ENCODE results near the gene SMC4. TPM values are rescaled to one million over a fixed set of nuclear protein-coding genes. Genes with fewer than 3 reads are reported as not detected.

SMC4 gene
- total and polyA plus RNA-seq, 12 donors = 10.5 to 71.7 (median 25.4) TPM

- Histone ChIP-seq H3K9me3 (replicated peaks in 1 of 3) (no peaks in the 10 kb centered on the region), H3K27me3 (no peaks in the 10 kb centered on the region), H3K36me3 (replicated peaks in 1 of 2) (peaks cover 0 to 13% of the 10 kb centered on the region in 2 donors), H3K4me3 (no peak overlapping the region), H3K27ac (no peak overlapping the region), H3K4me1 (replicated peaks in 1 of 2) (no peaks in the 10 kb centered on the region)
- 83 to 93% (median 86%) methylated on average over 5 of the region's 5 CpGs for WGBS, 4 donors
- intact Hi-C loops (cut with DNase I) = no loop called here
- TF ChIP-seq POLR2A (IDR thresholded peaks at IDR 0.05) (no peak), CTCF (IDR thresholded peaks at IDR 0.05) (no peak)
- no peak for DNase-seq
Measured at GRCh38 chr3:160437083-160437455, 37.6 kb downstream of the SMC4 start.

- TF ChIP-seq POLR2A (IDR thresholded peaks at IDR 0.05) (no peak), CTCF (IDR thresholded peaks at IDR 0.05) (no peak)
- no peak for DNase-seq
- Histone ChIP-seq H3K9me3 (replicated peaks in 1 of 3) (no peaks in the 10 kb centered on the region), H3K4me1 (replicated peaks in 1 of 2) (no peaks in the 10 kb centered on the region), H3K4me3 (no peak overlapping the region), H3K27me3 (no peaks in the 10 kb centered on the region), H3K36me3 (replicated peaks in 1 of 2) (no peaks in the 10 kb centered on the region), H3K27ac (no peak overlapping the region)
- 95 to 100% (median 98%) methylated on average over 7 of the region's 7 CpGs for WGBS, 4 donors
- intact Hi-C loops (cut with DNase I) = no loop called here
Measured at GRCh38 chr3:160440687-160441086, 41.2 kb downstream of the SMC4 start.

- intact Hi-C loops (cut with DNase I) = no loop called here
Measured at GRCh38 chr3:160444411-160444810, 45.0 kb downstream of the SMC4 start.

GRCh38 chr3:160445854-160446253 is 46.4 kb downstream of the SMC4 start:
- intact Hi-C loops (cut with DNase I) = no loop called here
- Histone ChIP-seq H3K4me3 (no peak overlapping the region), H3K36me3 (replicated peaks in 1 of 2) (no peaks in the 10 kb centered on the region), H3K27me3 (no peaks in the 10 kb centered on the region), H3K4me1 (replicated peaks in 1 of 2) (peaks cover 4 to 5% of the 10 kb centered on the region in 2 donors), H3K27ac (no peak overlapping the region), H3K9me3 (replicated peaks in 1 of 3) (no peaks in the 10 kb centered on the region)
- DNase-seq = no peak
- WGBS, 4 donors = 97 to 100% (median 99%) methylated on average over 1 of the region's 1 CpG
- TF ChIP-seq POLR2A (IDR thresholded peaks at IDR 0.05) = no peak
- no peak for TF ChIP-seq CTCF (IDR thresholded peaks at IDR 0.05)

More at GRCh38 chr3:160444411-160444810, 45.0 kb downstream of the SMC4 start:
- DNase-seq = no peak
- no peak overlapping the region for H3K27ac ChIP-seq
- H3K36me3 ChIP-seq (replicated peaks in 1 of 2) = no peaks in the 10 kb centered on the region
- no peak overlapping the region for H3K4me3 ChIP-seq
- no peak for TF ChIP-seq POLR2A (IDR thresholded peaks at IDR 0.05)
- TF ChIP-seq CTCF (IDR thresholded peaks at IDR 0.05) = no peak
- H3K27me3 ChIP-seq = no peaks in the 10 kb centered on the region
- 97 to 100% (median 99%) methylated on average over 1 of the region's 1 CpG for WGBS, 4 donors
- no peaks in the 10 kb centered on the region for H3K4me1 ChIP-seq (replicated peaks in 1 of 2)
- H3K9me3 ChIP-seq (replicated peaks in 1 of 3) = no peaks in the 10 kb centered on the region

Measured in adrenal gland (tissue), 12 donors.